ENCODE results near the gene TMPRSS13. TPM values are rescaled to one million over a fixed set of nuclear protein-coding genes. Genes with fewer than 3 reads are reported as not detected.

The TMPRSS13 gene
- total RNA-seq, 1 experiment from 2014 or later = 53.1 TPM

GRCh38 chr11:117944554-117944953 is 15.4 kb upstream of the TMPRSS13 start:
- no peaks in the 10 kb centered on the region for H3K36me3 ChIP-seq (ENCODE audit: control insufficient read depth, insufficient read depth, low read length)
- H3K9me3 ChIP-seq = peaks cover 12% of the 10 kb centered on the region
- TF ChIP-seq, protein P1, sequence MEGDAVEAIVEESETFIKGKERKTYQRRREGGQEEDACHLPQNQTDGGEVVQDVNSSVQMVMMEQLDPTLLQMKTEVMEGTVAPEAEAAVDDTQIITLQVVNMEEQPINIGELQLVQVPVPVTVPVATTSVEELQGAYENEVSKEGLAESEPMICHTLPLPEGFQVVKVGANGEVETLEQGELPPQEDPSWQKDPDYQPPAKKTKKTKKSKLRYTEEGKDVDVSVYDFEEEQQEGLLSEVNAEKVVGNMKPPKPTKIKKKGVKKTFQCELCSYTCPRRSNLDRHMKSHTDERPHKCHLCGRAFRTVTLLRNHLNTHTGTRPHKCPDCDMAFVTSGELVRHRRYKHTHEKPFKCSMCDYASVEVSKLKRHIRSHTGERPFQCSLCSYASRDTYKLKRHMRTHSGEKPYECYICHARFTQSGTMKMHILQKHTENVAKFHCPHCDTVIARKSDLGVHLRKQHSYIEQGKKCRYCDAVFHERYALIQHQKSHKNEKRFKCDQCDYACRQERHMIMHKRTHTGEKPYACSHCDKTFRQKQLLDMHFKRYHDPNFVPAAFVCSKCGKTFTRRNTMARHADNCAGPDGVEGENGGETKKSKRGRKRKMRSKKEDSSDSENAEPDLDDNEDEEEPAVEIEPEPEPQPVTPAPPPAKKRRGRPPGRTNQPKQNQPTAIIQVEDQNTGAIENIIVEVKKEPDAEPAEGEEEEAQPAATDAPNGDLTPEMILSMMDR (IDR thresholded peaks at IDR 0.05; ENCODE audit: insufficient read depth in 1 of 2, low read depth in 1 of 2, low read length in 1 of 2, severe bottlenecking in 1 of 2, unreplicated experiment in 1 of 2) = no peak
- H3K27me3 Mint-ChIP-seq (ENCODE audit: insufficient read depth, unreplicated experiment) = peaks cover 3% of the 10 kb centered on the region
- no peak overlapping the region for H3K4me3 Mint-ChIP-seq (ENCODE audit: unreplicated experiment)
- no peak overlapping the region for H3K4me3 ChIP-seq (ENCODE audit: low read depth, low read length)
- H3K4me1 ChIP-seq = peaks cover 15% of the 10 kb centered on the region
- ChIA-PET CTCF (interaction anchor here (4.2 to 4.6 kb wide), 2 partner anchors 101 to 126 kb away, joined by 107 to 165 read pairs; no protein-coding TSS in a partner anchor), POLR2A (no interaction called here)
- no TSS peak for BruUV-seq (replicated peaks)
- H3K4me1 Mint-ChIP-seq (ENCODE audit: low read depth, unreplicated experiment) = peaks cover 16% of the 10 kb centered on the region
- H3K36me3 Mint-ChIP-seq (ENCODE audit: insufficient read depth, unreplicated experiment) = no peaks in the 10 kb centered on the region
- no peak for DNase-seq
- peaks cover 14% of the 10 kb centered on the region for H3K9me3 Mint-ChIP-seq (ENCODE audit: unreplicated experiment)
- no peak overlapping the region for H3K27ac Mint-ChIP-seq (ENCODE audit: unreplicated experiment)
- no peaks in the 10 kb centered on the region for H3K27me3 ChIP-seq (replicated peaks; ENCODE audit: control insufficient read depth, insufficient read depth, low read length)
- intact Hi-C loops (cut with micrococcal nuclease; ENCODE audit: unreplicated experiment) = no loop called here

- no TSS peak for BruUV-seq (replicated peaks)
- H3K4me3 Mint-ChIP-seq (ENCODE audit: unreplicated experiment) = no peak overlapping the region
- no peak overlapping the region for H3K27ac Mint-ChIP-seq (ENCODE audit: unreplicated experiment)
- H3K36me3 Mint-ChIP-seq (ENCODE audit: insufficient read depth, unreplicated experiment) = no peaks in the 10 kb centered on the region
- peaks cover 37% of the 10 kb centered on the region for H3K4me1 Mint-ChIP-seq (ENCODE audit: low read depth, unreplicated experiment)
- DNase-seq = no peak
- POLR2A ChIA-PET = no interaction called here
- Histone ChIP-seq H3K27me3 (replicated peaks; ENCODE audit: control insufficient read depth, insufficient read depth, low read length) (no peaks in the 10 kb centered on the region), H3K9me3 (peaks cover 12% of the 10 kb centered on the region), H3K4me3 (ENCODE audit: low read depth, low read length) (no peak overlapping the region), H3K36me3 (ENCODE audit: control insufficient read depth, insufficient read depth, low read length) (no peaks in the 10 kb centered on the region), H3K4me1 (peaks cover 24% of the 10 kb centered on the region)
- H3K27me3 Mint-ChIP-seq (ENCODE audit: insufficient read depth, unreplicated experiment) = no peaks in the 10 kb centered on the region
- intact Hi-C loops (cut with micrococcal nuclease; ENCODE audit: unreplicated experiment) = no loop called here
- peaks cover 14% of the 10 kb centered on the region for H3K9me3 Mint-ChIP-seq (ENCODE audit: unreplicated experiment)
- CTCF ChIA-PET = interaction anchor here (0.7 to 1.4 kb wide), 3 partner anchors 98 to 123 kb away, joined by 3 read pairs; no protein-coding TSS in a partner anchor
- TF ChIP-seq, protein P1 (IDR thresholded peaks at IDR 0.05; ENCODE audit: insufficient read depth in 1 of 2, low read depth in 1 of 2, low read length in 1 of 2, severe bottlenecking in 1 of 2, unreplicated experiment in 1 of 2) = no peak
These were observed 12.9 kb upstream of the TMPRSS13 start for GRCh38 chr11:117941976-117942654.

DNA sequence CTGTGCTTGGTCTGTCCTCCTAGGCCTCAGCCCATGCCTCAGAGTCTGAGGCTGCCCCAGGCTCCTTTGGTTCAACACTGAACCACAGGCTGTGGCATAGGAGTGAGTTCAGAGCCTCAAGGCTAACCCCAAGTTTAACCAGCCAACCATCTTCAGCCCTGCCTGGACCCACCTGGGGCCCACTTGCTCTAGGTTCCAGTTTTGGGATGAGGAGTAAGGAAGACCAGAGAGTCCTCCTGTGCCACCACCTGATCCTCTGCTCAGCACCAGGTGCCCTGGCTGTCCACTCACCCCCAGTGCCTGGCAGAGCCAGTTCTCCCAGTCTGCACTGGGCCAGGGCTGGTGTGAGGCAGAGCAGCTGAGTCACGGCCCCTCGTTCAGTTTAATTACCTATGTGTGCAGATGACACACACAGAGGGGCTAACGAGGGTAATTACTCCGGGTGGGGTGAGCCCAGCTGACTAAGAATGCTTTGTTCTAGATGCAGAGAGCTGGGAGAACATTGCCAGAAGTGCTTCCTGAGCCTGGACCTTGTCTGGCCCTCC is 12.0 kb upstream of the TMPRSS13 start:
- H3K4me3 Mint-ChIP-seq (ENCODE audit: unreplicated experiment) = no peak overlapping the region
- Histone ChIP-seq H3K4me3 (ENCODE audit: low read depth, low read length) (no peak overlapping the region), H3K9me3 (peaks cover 12% of the 10 kb centered on the region), H3K4me1 (peaks cover 21% of the 10 kb centered on the region), H3K36me3 (ENCODE audit: control insufficient read depth, insufficient read depth, low read length) (no peaks in the 10 kb centered on the region), H3K27me3 (replicated peaks; ENCODE audit: control insufficient read depth, insufficient read depth, low read length) (no peaks in the 10 kb centered on the region)
- intact Hi-C loops (cut with micrococcal nuclease; ENCODE audit: unreplicated experiment) = no loop called here
- H3K36me3 Mint-ChIP-seq (ENCODE audit: insufficient read depth, unreplicated experiment) = no peaks in the 10 kb centered on the region
- ChIA-PET CTCF (interaction anchor here (0.7 to 0.9 kb wide), 2 partner anchors 97 to 112 kb away, joined by 3 read pairs; no protein-coding TSS in a partner anchor), POLR2A (no interaction called here)
- no TSS peak for BruUV-seq (replicated peaks)
- peaks cover 14% of the 10 kb centered on the region for H3K9me3 Mint-ChIP-seq (ENCODE audit: unreplicated experiment)
- DNase-seq = no peak
- no peaks in the 10 kb centered on the region for H3K27me3 Mint-ChIP-seq (ENCODE audit: insufficient read depth, unreplicated experiment)
- H3K4me1 Mint-ChIP-seq (ENCODE audit: low read depth, unreplicated experiment) = peaks cover 28% of the 10 kb centered on the region
- H3K27ac Mint-ChIP-seq (ENCODE audit: unreplicated experiment) = no peak overlapping the region
- TF ChIP-seq, protein P1 (IDR thresholded peaks at IDR 0.05; ENCODE audit: insufficient read depth in 1 of 2, low read depth in 1 of 2, low read length in 1 of 2, severe bottlenecking in 1 of 2, unreplicated experiment in 1 of 2) = no peak

All from Caco-2 (cell line).